Left renal pelvis (tissue), 4 donors: ENCODE measurements around the gene SLC5A11. TPM values are rescaled to one million over a fixed set of nuclear protein-coding genes. Genes with fewer than 3 reads are reported as not detected.
"Not testable (repeated sequence)": the region's sequence is repeated elsewhere in the genome, so short reads cannot be mapped to it uniquely, and the experiment has no call there.

Experiments used
- DNase-seq, 4 donors: peaks; one replicate each; pipeline ENCODE4 v3.0.0-alpha.2; 2013; ENCODE audit warnings: low read depth in 4 of 4, low spot score in 3 of 4
- polyA plus RNA-seq, 4 donors: library from polyadenylated mRNA; unstranded; fragments of 120-200 nt; gene quantifications; one replicate each; pipeline ENCODE4 v1.2.1, GENCODE V29; 2013; ENCODE audit not compliant: insufficient read length in 4 of 4

The SLC5A11 gene, protein sequence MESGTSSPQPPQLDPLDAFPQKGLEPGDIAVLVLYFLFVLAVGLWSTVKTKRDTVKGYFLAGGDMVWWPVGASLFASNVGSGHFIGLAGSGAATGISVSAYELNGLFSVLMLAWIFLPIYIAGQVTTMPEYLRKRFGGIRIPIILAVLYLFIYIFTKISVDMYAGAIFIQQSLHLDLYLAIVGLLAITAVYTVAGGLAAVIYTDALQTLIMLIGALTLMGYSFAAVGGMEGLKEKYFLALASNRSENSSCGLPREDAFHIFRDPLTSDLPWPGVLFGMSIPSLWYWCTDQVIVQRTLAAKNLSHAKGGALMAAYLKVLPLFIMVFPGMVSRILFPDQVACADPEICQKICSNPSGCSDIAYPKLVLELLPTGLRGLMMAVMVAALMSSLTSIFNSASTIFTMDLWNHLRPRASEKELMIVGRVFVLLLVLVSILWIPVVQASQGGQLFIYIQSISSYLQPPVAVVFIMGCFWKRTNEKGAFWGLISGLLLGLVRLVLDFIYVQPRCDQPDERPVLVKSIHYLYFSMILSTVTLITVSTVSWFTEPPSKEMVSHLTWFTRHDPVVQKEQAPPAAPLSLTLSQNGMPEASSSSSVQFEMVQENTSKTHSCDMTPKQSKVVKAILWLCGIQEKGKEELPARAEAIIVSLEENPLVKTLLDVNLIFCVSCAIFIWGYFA
- 1 to 10 TPM in 3 of 4 donors, under 1 TPM in 1; 0.10 to 6.7 (median 4.0) TPM for polyA plus RNA-seq

DNA sequence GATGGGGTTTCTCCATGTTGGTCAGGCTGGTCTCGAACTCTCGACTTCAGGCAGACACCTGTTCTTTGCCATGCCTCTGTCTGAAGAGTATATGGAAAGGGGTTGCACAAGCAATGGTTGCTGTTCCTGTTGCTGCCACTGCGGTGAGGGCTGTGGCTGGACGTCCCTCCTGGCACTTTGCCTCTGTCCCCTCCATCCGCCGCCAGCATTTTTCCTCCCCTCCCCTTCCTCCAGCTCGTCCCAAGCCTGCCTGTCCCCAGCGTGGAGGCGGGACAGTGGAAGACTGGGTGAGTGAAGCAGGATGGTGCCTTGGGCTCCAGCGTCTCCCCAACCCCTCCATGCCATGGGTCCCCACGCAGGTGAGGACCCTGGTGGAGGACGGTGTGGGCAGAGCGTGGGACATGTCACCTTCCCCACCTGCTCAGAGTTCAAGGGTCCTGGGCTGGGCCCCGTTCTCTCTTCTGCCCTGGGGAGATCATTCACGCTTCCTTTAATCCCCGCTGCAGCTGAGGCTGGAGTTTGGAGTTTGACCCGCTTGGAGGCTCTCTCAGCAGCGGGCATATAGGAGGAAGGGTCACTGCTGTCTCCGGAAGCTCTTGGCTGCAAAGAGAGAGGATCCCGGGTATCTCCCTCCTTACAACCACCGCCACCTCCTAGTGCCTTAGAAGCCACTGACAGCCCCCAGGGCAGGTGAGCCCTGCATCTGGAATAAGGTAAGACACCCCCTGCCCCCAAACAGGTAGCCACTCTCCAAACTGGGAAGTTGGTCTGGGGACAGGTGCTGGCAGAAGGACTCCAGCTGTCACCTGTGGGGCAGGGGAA is at the start of gene SLC5A11:
Gene SLC5A11 (plus strand): TSS at position 238 of the 822 bp plus-strand sequence. CDS start 12,681 bp downstream, outside the sequence.
- DNase-seq, result no peak

DNA sequence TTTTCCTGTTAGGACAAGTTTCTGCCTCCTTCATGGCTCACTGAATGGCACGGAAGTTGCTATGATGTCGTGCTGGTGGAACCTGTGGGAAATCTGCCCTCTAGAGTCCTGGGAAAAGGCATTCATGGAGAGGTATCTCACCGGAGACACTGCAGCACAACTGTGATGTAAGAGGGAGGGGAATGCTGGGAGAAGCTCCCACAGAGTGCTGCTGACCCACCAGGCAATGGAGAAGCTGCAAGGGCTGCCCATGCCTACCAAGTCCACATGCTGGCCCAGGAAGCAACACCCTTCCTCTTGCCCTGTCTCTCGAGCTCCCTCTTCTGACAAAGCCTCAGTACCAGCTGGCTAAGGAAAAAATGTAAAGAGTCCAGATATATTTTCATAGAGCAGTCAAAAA is 45.2 kb upstream of the SLC5A11 start:
- DNase-seq, result no peak

DNA sequence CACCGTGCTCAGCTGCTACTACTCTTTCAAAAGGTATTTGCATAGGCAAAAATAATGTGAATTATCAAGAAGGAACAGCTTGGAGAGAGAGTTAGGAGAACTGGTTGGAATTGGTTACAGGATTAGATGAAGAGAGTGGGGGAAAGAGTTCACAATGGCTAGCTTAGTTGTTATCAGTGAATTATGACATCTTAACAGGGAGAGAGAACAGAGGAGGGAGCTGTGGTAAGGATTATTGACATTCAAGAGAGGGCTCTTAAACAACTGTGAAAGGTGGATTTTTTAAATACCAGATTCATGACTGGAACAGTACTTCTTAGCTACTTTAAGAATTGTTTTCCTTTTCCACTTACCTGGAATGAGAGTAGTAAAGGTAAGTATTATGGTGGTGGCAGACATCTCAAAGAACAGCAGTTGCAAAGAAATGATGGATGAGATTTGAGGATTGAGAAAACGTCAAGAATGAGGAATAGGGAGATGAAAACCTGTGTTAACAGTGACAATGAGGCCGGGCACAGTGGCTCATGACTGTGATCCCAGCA is 43.9 kb upstream of the SLC5A11 start:
- DNase-seq, result no peak

DNA sequence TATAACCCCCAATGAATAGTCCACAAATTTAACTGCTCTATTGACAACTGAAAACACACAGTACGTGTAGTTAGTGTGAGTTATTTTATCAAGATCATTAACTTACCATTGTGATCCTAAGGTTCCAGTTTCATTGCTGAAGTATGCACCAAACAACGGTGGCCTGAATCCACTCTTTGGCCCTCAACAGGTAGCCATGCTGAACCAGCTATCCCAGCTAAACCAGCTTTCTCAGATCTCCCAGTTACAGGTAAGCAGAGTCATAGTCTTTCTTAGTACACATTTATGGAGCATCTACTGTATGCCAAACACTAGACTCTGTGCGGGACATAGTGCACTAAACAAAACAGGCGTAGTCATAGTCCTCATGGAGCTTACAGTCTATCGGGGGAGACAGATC is 40.3 kb upstream of the SLC5A11 start:
- DNase-seq, result no peak

DNA sequence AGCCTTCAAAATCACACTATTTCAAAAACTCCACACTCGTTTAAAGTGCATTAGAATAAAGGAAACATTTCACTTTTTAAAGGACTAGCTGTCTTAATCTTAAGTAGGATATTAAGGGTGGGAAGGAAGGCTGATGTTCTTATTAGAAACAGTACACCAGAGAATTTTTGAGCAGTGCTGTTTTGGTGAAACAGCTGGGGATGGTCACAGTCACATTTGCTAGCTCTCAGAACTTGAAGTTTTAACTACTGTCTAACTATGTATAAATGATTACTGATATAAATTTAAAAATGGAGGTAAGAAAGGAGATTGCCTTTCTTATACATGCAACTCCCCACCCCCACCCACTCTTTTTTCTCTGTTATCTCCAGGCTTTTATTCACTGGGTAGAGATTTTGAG is 38.5 kb upstream of the SLC5A11 start:
- no peak for DNase-seq

DNA sequence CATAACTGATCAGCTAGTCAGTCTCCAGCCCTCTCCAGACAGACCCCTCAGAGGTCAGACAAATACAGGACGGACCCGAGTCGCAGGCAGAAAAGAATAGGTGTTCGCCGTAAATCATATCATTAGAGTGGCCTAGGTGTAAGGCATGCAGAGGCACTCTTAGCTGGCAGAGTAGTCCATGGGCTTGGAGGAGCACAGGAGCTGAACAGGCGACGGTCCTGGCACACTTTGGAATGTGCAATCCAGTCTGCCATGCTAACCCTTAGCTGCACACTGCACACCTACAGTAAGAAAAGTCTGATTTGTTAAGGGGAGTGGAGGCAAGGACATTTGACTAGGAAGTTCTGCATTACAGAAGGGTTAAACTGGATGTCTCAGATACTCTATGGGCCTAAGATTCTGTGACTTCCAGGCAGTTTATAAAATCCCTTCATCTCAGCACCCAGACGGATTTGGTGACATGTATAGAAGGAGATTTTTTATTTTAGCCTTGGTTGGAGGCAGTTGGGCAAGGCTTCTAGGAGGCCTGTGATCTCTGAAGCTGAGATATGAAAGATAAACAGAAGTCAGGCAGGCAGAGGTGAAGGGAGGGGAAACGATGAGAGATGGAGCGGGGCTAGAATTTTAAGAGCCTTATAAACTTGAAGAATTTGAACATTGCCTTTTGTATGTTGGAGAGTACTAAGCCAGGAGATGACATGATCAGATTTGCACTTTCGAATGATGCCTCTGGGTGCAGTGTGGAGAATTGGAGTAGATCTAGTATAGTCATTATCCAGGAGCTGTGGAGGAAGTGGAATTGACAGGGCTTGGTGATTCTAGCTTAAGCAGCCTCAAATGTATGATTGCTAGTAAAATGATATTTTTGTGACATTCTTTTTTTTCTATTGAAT is 34.6 kb upstream of the SLC5A11 start:
- DNase-seq, result no peak

DNA sequence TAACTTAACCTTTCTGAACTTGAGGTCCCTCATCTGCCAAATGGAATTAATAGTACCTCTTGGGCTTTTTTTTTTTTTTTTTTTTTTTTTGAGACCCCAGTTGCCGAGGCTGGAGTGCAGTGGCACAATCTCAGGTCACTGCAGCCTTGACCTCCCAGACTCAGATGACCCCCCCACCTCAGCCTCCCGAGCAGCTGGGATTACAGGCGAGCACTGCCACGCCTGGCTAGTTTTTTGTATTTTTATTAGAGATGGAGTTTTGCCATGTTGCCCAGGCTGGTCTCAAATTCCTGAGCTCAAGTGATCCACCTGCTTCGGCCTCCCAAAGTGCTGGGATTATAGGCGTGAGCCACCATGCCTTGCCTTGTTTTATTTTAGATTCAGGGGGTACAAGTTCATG is 33.0 kb upstream of the SLC5A11 start:
- not testable (repeated sequence) for DNase-seq

DNA sequence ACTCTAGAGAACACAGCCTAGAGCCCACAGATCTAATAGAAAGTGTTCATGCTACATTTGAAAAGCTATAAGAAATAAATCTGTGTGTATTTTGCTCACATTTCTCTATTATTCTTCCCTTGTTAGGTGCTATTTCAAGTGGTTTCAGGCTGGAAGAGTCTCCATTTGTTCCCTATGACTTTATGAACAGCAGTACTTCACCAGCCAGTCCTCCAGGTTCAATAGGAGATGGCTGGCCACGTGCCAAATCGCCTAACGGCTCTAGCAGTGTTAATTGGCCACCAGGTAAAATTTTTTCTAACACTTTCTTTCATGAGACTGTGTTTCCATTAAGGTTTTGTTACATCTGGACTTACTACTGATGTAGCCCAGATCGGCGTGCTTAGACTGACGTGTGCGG is 30.7 kb upstream of the SLC5A11 start:
- DNase-seq, result no peak

DNA sequence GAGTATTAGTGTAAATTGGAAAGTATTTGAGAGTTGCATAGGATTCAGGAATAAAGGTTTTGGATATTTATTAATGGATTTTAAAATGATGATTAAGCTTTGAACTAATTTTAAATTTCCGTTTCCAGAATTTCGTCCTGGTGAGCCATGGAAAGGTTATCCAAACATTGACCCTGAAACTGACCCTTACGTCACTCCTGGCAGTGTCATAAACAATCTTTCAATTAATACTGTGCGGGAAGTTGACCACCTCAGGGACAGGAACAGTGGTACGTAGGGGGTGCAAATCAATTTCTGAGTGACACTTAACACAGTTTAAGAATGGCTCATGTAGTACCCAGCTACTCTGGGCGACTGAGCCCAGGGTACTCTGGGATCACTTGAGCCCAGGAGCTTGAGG is 29.1 kb upstream of the SLC5A11 start:
- DNase-seq, result no peak

DNA sequence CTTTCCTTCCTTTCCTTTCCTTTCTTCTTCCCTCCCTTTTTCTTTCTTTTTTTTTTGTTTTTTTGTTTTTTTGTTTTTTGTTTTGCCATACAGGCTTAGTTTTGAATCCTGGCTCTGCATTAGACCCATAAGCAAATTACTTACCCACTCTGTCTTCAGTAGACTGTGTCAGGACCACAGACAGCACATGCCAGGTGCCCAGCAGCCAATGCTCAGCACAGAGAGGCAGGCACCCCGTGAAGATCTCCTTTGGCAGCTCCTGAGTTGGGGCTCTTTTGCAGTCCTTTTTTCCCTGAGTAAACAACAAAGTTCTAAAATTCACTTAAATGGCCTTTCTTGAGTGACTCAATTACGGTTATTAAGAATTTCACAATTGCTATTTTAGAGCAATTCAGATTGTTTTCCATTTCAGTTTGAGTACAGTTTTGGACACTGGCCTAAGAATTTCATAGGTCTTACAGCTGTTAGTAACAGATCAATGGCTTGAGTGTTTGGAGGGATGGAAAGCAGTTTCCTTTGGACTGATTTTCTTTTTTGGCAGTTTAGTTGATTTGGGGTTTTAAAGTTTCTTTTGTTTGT is 26.2 kb upstream of the SLC5A11 start:
- DNase-seq, result no peak

DNA sequence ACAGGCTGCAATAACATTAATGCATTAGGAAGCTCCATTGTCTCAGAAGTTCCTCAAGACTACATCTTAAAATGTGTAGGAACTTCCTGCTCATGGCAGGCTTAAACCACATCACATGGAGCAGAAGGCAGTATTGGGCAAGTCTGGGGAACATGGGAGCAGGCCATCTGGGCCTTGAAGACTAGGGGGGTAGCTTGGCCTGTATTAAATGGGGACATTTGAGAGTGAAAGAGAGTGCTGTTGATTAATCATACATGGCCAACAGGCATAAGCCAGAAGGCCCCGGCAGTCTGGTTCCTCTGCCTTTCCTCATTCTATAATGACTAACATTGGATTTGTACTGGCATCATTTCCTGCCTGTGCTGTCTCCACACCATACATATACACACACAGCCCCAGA is 25.2 kb upstream of the SLC5A11 start:
- DNase-seq, result no peak

DNA sequence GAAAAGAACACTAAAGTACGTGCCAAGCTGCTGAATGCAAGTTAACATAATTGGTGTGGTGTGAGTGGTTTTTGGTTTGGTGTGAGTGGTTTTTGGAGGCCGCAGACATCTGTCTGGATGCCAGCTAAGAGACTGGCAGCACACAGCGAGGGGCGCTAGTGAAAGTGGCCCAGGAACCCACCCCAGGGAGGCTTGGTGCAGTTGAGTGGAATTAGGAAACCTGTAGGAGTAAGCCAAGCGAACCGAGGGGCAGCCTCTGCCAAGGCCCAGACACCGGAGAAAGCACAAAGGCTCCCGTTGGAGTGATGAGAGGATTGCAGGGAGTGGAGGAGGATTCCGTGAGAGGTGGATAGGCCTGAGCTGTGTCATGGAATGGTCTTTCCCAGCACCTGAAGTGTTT is 24.6 kb upstream of the SLC5A11 start:
- DNase-seq, result no peak

DNA sequence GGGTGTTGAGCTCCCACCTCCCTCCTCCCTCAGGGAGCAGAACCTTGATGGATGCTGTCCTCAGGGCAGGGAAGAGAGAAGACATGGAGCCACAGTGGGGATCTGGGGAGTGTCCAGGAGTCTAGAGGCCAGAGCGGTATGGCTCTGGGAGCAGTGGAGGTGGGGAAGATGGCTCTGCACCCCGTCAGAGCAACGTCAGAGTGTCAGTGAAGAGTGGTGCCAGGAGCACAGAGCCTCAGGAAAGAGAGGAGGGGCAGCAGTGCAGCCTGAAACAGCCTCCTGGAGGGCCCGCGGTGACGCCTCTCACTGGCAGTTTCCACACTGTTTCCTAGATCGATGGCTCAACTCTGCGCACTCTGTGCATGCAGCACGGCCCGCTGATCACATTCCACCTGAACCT is 23.2 kb upstream of the SLC5A11 start:
- DNase-seq, result no peak

DNA sequence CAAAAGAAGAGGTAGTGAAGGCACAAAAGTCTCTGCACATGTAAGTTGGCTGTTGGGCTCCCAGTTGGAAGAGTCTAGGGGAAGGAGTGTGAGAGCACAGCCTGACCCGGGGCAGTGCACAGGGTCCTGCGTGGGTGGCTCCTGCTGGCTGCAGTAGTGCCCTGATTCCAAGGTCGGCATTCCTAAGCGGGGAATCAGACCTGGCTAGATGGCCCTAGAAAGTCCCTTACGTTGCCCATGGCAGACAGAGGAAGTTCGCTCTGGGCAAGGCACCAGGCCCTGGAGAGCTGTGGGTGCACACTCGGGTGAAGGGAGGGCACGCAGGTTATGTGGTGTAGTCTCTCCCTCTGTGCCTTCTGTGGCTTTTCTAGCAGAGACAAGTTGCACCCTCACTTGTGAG is 22.8 kb upstream of the SLC5A11 start:
- DNase-seq, result no peak

DNA sequence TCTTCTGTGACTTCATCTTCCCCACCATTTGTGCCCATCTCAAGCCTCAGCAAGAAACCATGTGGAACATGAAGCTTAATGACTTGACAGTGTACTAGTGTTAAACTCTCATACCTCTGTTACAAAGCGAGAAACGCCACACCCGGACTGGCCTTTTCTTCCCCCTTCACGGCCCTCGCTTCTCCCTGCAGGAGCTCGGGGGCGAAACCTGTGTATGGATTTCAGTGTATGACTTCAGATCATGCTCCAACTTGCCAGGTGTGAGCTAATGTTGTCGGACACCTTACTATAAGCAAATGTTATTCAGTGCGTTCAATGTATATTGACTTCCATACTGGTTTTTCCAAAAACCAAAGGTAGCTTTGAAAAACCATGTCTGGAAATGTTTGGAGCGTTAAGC is 20.1 kb upstream of the SLC5A11 start:
- no peak for DNase-seq

DNA sequence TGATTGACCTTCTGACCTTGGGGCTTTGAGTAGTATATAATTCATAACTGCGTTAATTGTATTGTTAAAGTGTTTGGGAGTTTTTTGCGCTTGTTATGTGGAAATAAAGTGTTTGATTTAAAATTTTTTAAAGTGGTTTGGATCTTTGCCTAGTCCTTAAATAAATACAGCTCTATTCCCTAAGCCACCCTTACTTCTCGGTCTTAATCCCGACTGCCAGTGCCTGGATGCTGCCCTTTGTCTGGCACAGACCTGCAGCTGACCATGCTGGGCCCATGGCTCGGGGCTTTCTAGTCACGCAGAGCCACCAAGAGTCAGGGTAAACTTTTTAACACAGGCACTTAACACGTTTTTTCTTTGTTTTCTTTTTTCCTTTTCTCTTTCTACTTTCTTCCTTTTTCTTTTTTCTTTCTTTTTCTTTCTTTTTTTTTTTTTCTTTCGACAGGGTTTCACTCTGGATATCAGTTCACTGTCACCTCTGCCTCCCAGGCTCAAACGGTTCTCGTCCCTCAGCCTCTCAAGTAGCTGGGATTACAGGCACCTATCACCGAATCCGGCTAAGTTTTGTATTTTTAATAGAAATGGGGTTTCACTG is 19.6 kb upstream of the SLC5A11 start:
- DNase-seq, result no peak

DNA sequence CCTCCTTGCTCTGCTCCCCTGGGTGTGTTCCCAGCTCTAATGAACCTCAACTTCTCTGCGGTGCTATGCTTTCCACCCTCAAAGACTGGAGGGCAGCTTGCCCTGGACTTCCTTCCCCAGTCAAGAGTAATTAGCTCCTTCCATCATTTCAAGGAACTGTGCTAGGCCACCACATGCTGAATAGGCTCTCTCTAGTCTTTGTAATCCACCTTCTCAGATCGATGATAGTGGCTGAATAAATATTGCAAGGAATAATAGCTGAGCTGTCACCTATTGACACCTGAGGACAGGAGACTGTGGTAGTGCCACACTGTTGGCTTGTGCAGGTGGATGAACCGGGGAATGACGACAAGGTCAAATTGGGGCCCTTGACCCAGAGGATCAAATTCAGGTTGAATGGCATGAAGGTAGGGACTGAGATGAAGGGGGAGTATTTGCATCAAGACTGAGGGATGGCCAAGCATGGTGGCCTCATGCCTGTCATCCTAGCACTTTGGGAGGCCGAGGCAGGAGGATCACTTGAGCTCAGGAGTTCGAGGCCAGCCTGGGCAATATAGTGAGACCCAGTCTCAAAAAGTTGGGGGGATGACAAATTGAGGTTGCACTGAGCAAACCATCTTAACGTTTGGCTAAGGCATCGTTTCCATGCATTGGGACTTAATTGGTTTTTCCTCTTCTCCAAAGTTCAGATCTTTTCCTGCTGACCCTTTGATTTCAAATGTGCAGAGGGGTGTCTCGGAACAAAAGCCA is 18.8 kb upstream of the SLC5A11 start:
- no peak for DNase-seq

DNA sequence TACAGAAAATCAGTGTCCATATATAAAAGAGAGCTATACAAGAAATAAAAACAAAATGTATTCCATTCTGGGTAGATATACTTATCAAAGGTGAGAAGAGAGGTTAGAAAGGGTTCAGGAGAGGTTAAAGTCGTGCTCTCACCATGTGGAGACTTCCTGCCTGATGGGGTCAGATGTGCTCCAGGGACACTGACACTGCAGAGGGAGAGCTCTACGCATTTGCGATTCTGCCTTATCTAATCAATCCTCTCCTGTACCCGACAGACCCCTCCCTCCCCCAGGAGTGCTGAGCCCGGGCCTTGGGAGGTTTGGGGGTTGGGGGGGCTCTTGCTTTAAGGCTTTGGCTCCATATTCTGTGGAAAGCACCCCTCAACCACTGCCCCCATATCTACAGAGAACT is 16.6 kb upstream of the SLC5A11 start:
- DNase-seq, result no peak

DNA sequence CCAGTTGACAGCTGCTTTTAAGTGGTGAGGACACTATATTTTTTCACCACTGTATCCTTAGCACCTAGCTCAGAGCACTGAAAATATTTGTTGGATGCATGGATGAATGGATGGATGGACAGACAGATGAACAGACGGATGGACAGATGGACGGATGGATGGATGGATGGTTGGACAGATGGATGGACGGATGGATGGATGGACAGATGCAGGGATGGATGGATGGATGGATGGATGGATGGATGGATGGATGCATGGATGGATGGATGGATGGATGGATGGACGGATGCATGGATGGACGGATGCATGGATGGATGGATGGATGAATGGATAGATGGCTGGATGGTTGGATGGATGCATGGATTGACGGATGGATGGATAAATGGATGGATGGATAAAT is 12.4 kb upstream of the SLC5A11 start:
- no peak for DNase-seq
